Keratinocyte (primary cell): ENCODE results near the gene DENND6A. TPM values are rescaled to one million over a fixed set of nuclear protein-coding genes. Genes with fewer than 3 reads are reported as not detected.

ENCODE experiments used
- DNase-seq: peaks from one replicate; pipeline ENCODE4 v3.0.0-alpha.2; 2011; ENCODE audit warnings: low read depth, missing footprints, low spot score
- FAIRE-seq: peaks from 2 replicates; lab custom pipeline; 2011; peaks lifted over from hg19 to GRCh38; lab: Jason Lieb, UNC
- H2AFZ ChIP-seq: 2 replicates; pipeline ENCODE4 v1.6.0; 2012; ENCODE audit warnings: low read length, control low read depth, inconsistent platforms; ENCODE audit not compliant: control insufficient read depth
- H3K27ac ChIP-seq: 2 replicates; pipeline ENCODE4 v1.5.1; 2011; ENCODE audit warnings: low read length; ENCODE audit not compliant: control insufficient read depth, insufficient read depth
- H3K27me3 ChIP-seq: 3 replicates; pipeline ENCODE4 v1.6.0; 2011; ENCODE audit warnings: low read length; ENCODE audit not compliant: control insufficient read depth, insufficient read depth; ENCODE audit errors: extremely low read depth
- H3K36me3 ChIP-seq, 2 experiments: 2 replicates in 1 of 2; 3 replicates in 1 of 2; pipeline ENCODE4 v1.5.1; 2011; ENCODE audit warnings: low read length in 2 of 2, mild to moderate bottlenecking in 1 of 2; ENCODE audit not compliant: control insufficient read depth in 2 of 2, insufficient read depth in 2 of 2; ENCODE audit errors: extremely low read depth in 1 of 2
- H3K4me1 ChIP-seq: 3 replicates; pipeline ENCODE4 v1.5.1; 2011; ENCODE audit warnings: low read length; ENCODE audit not compliant: control insufficient read depth, insufficient read depth; ENCODE audit errors: extremely low read depth
- H3K4me2 ChIP-seq: 3 replicates; pipeline ENCODE4 v1.6.0; 2011; ENCODE audit warnings: low read depth, low read length; ENCODE audit not compliant: control insufficient read depth, insufficient read depth; ENCODE audit errors: extremely low read depth
- H3K4me3 ChIP-seq, 3 experiments: fragments of 200-600 bp in 1 of 3; sonication (generic) in 1 of 3; 2 replicates in 2 of 3; 3 replicates in 1 of 3; pipeline ENCODE4 v1.5.1; 2011 to 2016; ENCODE audit warnings: low read length in 3 of 3, mild to moderate bottlenecking in 3 of 3, control low read depth in 2 of 3, inconsistent platforms in 1 of 3, low read depth in 1 of 3, mixed read lengths in 1 of 3, mixed run types in 1 of 3, moderate library complexity in 1 of 3; ENCODE audit not compliant: control insufficient read depth in 2 of 3, insufficient read depth in 2 of 3; ENCODE audit errors: extremely low read depth in 1 of 3
- H3K79me2 ChIP-seq: 2 replicates; pipeline ENCODE4 v1.6.0; 2012; ENCODE audit warnings: low read length; ENCODE audit not compliant: control insufficient read depth, insufficient read depth
- H3K9ac ChIP-seq: 3 replicates; pipeline ENCODE4 v1.6.0; 2011; ENCODE audit warnings: low read length; ENCODE audit not compliant: control insufficient read depth, insufficient read depth; ENCODE audit errors: extremely low read depth
- H3K9me1 ChIP-seq: 3 replicates; pipeline ENCODE4 v1.6.0; 2011; ENCODE audit warnings: low read length; ENCODE audit not compliant: control insufficient read depth, insufficient read depth; ENCODE audit errors: extremely low read depth
- H3K9me3 ChIP-seq: 2 replicates; pipeline ENCODE4 v1.5.1; 2012; ENCODE audit warnings: low read depth, low read length; ENCODE audit not compliant: control insufficient read depth
- H4K20me1 ChIP-seq: 3 replicates; pipeline ENCODE4 v1.6.0; 2011; ENCODE audit warnings: low read length; ENCODE audit not compliant: control insufficient read depth, insufficient read depth; ENCODE audit errors: extremely low read depth
- CTCF ChIP-seq, 3 experiments: IDR thresholded peaks in 1 of 3; conservative IDR thresholded peaks in 1 of 3; optimal IDR thresholded peaks in 1 of 3; 2 replicates in 2 of 3; 3 replicates in 1 of 3; pipeline versions ENCODE3 to v1.5.1; 2011; ENCODE audit warnings: low read length in 3 of 3, mild to moderate bottlenecking in 3 of 3, moderate library complexity in 2 of 3, control low read depth in 1 of 3, inconsistent platforms in 1 of 3; ENCODE audit not compliant: insufficient read depth in 2 of 3; ENCODE audit errors: extremely low read depth in 1 of 3
- EZH2 ChIP-seq: IDR thresholded peaks from one replicate; pipeline ENCODE4 v1.6.1; 2012; ENCODE audit warnings: inconsistent platforms, mild to moderate bottlenecking, low read length, moderate library complexity
- dilution Hi-C: fragments of 300-500 bp; cut with MboI; formaldehyde crosslinking; loops from one replicate; pipeline ENCODE4 v1.7.0; 2020; ENCODE audit warnings: low sequenced_read_pairs; ENCODE audit not compliant: extremely low pct_ligation_motif_present
- polyA plus RNA-seq, 5 experiments: library from polyadenylated mRNA; depleted of rRNA in 3 of 5; stranded (reverse) in 3 of 5; stranded (forward) in 1 of 5; unstranded in 1 of 5; fragments of >200 nt; gene quantifications; 1 replicate in 1 of 5; 2 replicates in 3 of 5; 3 replicates in 1 of 5; pipeline versions ENCODE4 v1.2.1 to v1.2.3, GENCODE V29; 2011 to 2012; ENCODE audit warnings: missing spikeins in 2 of 5, low read depth in 1 of 5, low replicate concordance in 1 of 5

Gene DENND6A
- polyA plus RNA-seq, 1 donor (not counting 4 experiments of a cell fraction or from before 2014, with no cell fraction given): 22.8 TPM

- H3K4me3 ChIP-seq: no peak overlapping the region
- H3K27me3 ChIP-seq: no peaks in the 10 kb centered on the region
- no peaks in the 10 kb centered on the region for H3K4me1 ChIP-seq
- no peak overlapping the region for H3K4me2 ChIP-seq
- H2AFZ ChIP-seq: no peak overlapping the region
- dilution Hi-C loops: no loop called here
- TF ChIP-seq CTCF (optimal IDR thresholded peaks at IDR 0.05 in 1 of 3, IDR thresholded peaks at IDR 0.05 in 1 of 3, conservative IDR thresholded peaks at IDR 0.05 in 1 of 3; ENCODE audit: extremely low read depth in 1 of 3, insufficient read depth in 2 of 3, low read length in 3 of 3) (no peak), EZH2 (no peak)
- no peak overlapping the region for H3K27ac ChIP-seq
- H3K9me3 ChIP-seq: no peaks in the 10 kb centered on the region
- no peaks in the 10 kb centered on the region for H3K36me3 ChIP-seq
- FAIRE-seq (no peak), DNase-seq (no peak)
- no peaks in the 10 kb centered on the region for H4K20me1 ChIP-seq
- H3K79me2 ChIP-seq: no peaks in the 10 kb centered on the region
- no peak overlapping the region for H3K9ac ChIP-seq
- H3K9me1 ChIP-seq: no peaks in the 10 kb centered on the region
These were observed 22.8 kb upstream of the DENND6A start for GRCh38 chr3:57715686-57716085.

GRCh38 chr3:57709559-57709958 is 16.7 kb upstream of the DENND6A start:
- dilution Hi-C loops: no loop called here
- H2AFZ ChIP-seq: peak overlapping the region; percentile 77
- peaks cover 2% of the 10 kb centered on the region for H3K9me3 ChIP-seq
- peaks cover 21% of the 10 kb centered on the region for H3K4me1 ChIP-seq
- peak overlapping the region; percentile 63 for H3K27ac ChIP-seq
- peak overlapping the region; percentile 38 for H3K9ac ChIP-seq
- no peak overlapping the region for H3K4me3 ChIP-seq
- H3K9me1 ChIP-seq: no peaks in the 10 kb centered on the region
- FAIRE-seq: peak; percentile 73
- H3K36me3 ChIP-seq: no peaks in the 10 kb centered on the region
- H3K4me2 ChIP-seq: peak overlapping the region; percentile 50
- no peaks in the 10 kb centered on the region for H4K20me1 ChIP-seq
- no peak for TF ChIP-seq EZH2
- no peak for TF ChIP-seq CTCF (optimal IDR thresholded peaks at IDR 0.05 in 1 of 3, IDR thresholded peaks at IDR 0.05 in 1 of 3, conservative IDR thresholded peaks at IDR 0.05 in 1 of 3; ENCODE audit: extremely low read depth in 1 of 3, insufficient read depth in 2 of 3, low read length in 3 of 3)
- H3K27me3 ChIP-seq: no peaks in the 10 kb centered on the region
- H3K79me2 ChIP-seq: no peaks in the 10 kb centered on the region
- no peak for DNase-seq
